ENCODE results near the gene RHOU.

GRCh38 chr1:228717081-228717480, 18.2 kb upstream of the RHOU start:
- TF ChIP-seq, protein P1, sequence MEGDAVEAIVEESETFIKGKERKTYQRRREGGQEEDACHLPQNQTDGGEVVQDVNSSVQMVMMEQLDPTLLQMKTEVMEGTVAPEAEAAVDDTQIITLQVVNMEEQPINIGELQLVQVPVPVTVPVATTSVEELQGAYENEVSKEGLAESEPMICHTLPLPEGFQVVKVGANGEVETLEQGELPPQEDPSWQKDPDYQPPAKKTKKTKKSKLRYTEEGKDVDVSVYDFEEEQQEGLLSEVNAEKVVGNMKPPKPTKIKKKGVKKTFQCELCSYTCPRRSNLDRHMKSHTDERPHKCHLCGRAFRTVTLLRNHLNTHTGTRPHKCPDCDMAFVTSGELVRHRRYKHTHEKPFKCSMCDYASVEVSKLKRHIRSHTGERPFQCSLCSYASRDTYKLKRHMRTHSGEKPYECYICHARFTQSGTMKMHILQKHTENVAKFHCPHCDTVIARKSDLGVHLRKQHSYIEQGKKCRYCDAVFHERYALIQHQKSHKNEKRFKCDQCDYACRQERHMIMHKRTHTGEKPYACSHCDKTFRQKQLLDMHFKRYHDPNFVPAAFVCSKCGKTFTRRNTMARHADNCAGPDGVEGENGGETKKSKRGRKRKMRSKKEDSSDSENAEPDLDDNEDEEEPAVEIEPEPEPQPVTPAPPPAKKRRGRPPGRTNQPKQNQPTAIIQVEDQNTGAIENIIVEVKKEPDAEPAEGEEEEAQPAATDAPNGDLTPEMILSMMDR (IDR thresholded peaks at IDR 0.05 in 2 of 3, conservative IDR thresholded peaks at IDR 0.05 in 1 of 3; ENCODE audit: control insufficient read depth in 2 of 3, extremely low read depth in 1 of 3, insufficient read depth in 1 of 3, low read depth in 3 of 3, low read length in 3 of 3) = no peak
- TF ChIP-seq EP300 (IDR thresholded peaks at IDR 0.05; ENCODE audit: borderline replicate concordance in 1 of 2, control insufficient read depth in 1 of 2, low read depth in 2 of 2, low read length in 2 of 2) (no peak), SP1 (IDR thresholded peaks at IDR 0.05; ENCODE audit: low read depth, low read length) (no peak), POLR2AphosphoS5 (IDR thresholded peaks at IDR 0.05; ENCODE audit: low read length) (no peak)
- TF ChIP-seq, protein P2, sequence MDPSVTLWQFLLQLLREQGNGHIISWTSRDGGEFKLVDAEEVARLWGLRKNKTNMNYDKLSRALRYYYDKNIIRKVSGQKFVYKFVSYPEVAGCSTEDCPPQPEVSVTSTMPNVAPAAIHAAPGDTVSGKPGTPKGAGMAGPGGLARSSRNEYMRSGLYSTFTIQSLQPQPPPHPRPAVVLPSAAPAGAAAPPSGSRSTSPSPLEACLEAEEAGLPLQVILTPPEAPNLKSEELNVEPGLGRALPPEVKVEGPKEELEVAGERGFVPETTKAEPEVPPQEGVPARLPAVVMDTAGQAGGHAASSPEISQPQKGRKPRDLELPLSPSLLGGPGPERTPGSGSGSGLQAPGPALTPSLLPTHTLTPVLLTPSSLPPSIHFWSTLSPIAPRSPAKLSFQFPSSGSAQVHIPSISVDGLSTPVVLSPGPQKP (IDR thresholded peaks at IDR 0.05; ENCODE audit: low read depth, low read length) = no peak

Measured in GM12878 (cell line).